ENCODE results near the gene VN1R5.
"Not testable (repeated sequence)": the region's sequence is repeated elsewhere in the genome, so short reads cannot be mapped to it uniquely, and the experiment has no call there.

DNA sequence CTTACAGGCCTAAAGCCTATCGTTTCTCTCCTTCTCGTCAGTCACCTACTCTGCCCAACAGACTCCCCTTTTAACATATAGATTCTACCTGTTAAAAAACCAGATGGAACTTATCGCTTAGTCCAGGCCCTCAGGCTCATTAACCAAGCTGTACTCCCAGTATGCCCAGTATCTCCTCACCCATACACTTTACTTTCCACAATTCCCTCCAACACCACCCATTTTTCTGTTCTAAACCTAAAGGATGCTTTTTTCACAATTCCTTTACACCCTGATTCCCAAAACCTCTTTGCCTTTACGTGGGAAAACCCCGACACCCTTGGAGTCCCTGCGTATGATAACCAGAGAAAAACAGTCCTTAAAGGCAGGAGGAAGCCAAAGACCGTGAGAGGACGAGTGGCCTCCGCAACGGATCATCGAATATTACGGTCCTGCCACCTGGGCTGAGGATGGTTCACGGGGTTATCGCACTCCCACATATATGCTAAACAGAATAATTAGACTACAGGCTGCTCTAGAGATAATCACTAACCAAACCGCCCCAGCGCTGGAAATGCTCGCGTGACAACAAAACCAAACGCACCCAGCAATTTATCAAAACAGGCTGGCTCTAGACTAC lies 33.5 kb downstream of the VN1R5 start:
- not testable (repeated sequence) for TF ChIP-seq TAF1 (IDR thresholded peaks at IDR 0.05; ENCODE audit: borderline replicate concordance, low read depth, low read length); POLR2A (IDR thresholded peaks at IDR 0.05; ENCODE audit: low read depth, low read length); POLR2AphosphoS5 (IDR thresholded peaks at IDR 0.05; ENCODE audit: low read depth, low read length)
